Hematopoietic multipotent progenitor cell (in vitro differentiated cells): ENCODE measurements around the gene CBX5. TPM values are rescaled to one million over a fixed set of nuclear protein-coding genes. Genes with fewer than 3 reads are reported as not detected.
"Not testable (repeated sequence)": the region's sequence is repeated elsewhere in the genome, so short reads cannot be mapped to it uniquely, and the experiment has no call there.

Source experiments
- DNase-seq, 3 donors: peaks; one replicate each; pipeline ENCODE4 v3.0.0-alpha.2; 2011 to 2015; ENCODE audit warnings: low read depth in 2 of 3, low spot score in 2 of 3
- total RNA-seq: library from RNA; depleted of rRNA; stranded (reverse); fragments of >200 nt; gene quantifications from one replicate; pipeline ENCODE4 v1.2.3, GENCODE V29; 2012

CBX5 gene
- total RNA-seq, 1 donor: 21.8 TPM

GRCh38 chr12:54294953-54295566 lies 15.1 kb upstream of the CBX5 start:
- no peak for DNase-seq

- DNase-seq: peak in 2 of 3 donors; percentile 60 to 75
These were observed 14.4 kb upstream of the CBX5 start for GRCh38 chr12:54294152-54294952.

- DNase-seq: no peak
These were observed 13.0 kb upstream of the CBX5 start for GRCh38 chr12:54292931-54293241.

- DNase-seq: no peak
These were observed 12.4 kb upstream of the CBX5 start for GRCh38 chr12:54292083-54292930.

GRCh38 chr12:54287261-54288157 lies 7.6 kb upstream of the CBX5 start:
- DNase-seq: no peak

GRCh38 chr12:54286042-54287030 lies 6.4 kb upstream of the CBX5 start:
- no peak for DNase-seq

- peak in 1 of 3 donors; percentile 54 for DNase-seq
These were observed 5.5 kb upstream of the CBX5 start for GRCh38 chr12:54285150-54286041.

GRCh38 chr12:54284070-54284780 lies 4.3 kb upstream of the CBX5 start:
- DNase-seq: not testable (repeated sequence)

- DNase-seq: no peak
These were observed 3.1 kb upstream of the CBX5 start for GRCh38 chr12:54282949-54283593.

- DNase-seq: not testable (repeated sequence)
These were observed 1.8 kb upstream of the CBX5 start for GRCh38 chr12:54281694-54282093.

GRCh38 chr12:54281261-54281638 lies 1.3 kb upstream of the CBX5 start:
- not testable (repeated sequence) for DNase-seq

- peak; percentile 74 to 100 (median 99) for DNase-seq
These were observed 742 bp upstream of the CBX5 start, which contains the start of gene HNRNPA1 for GRCh38 chr12:54280468-54281260. TSS of gene HNRNPA1 (plus strand) at chr12:54280726. CDS start at chr12:54280808, 82 bp downstream.

GRCh38 chr12:54279227-54279631 lies 693 bp downstream of the CBX5 start:
- no peak for DNase-seq

- no peak for DNase-seq
These were observed 2.1 kb downstream of the CBX5 start for GRCh38 chr12:54277823-54278276.

- DNase-seq: no peak
These were observed 3.6 kb downstream of the CBX5 start for GRCh38 chr12:54276368-54276767.

GRCh38 chr12:54273981-54274380 lies 5.9 kb downstream of the CBX5 start:
- no peak for DNase-seq
